Memory B cell (primary cell): Measurements from ENCODE around the gene DDX27.
A peak's percentile ranks its signal among the peaks of the same experiment; 100 is the strongest.

Source experiments
- ATAC-seq: fragments of 150-1000 bp; cut with Tn5 transposase; 2 replicates; pipeline ENCODE4 v1.10.0; 2021; ENCODE audit warnings: low read depth, mild to moderate bottlenecking, moderate library complexity
- DNase-seq, 2 donors: peaks; one replicate each; pipeline ENCODE4 v3.0.0; 2022; ENCODE audit warnings: low spot score in 2 of 2
- H3K27ac Mint-ChIP-seq: one replicate; pipeline ENCODE4 v1.8.0; 2022; ENCODE audit warnings: mild to moderate bottlenecking, moderate library complexity, mixed read lengths
- H3K27me3 Mint-ChIP-seq: one replicate; pipeline ENCODE4 v1.8.0; 2022; ENCODE audit warnings: mixed read lengths
- H3K36me3 Mint-ChIP-seq: one replicate; pipeline ENCODE4 v1.8.0; 2022; ENCODE audit warnings: mild to moderate bottlenecking, mixed read lengths
- H3K4me1 Mint-ChIP-seq: one replicate; pipeline ENCODE4 v1.8.0; 2022; ENCODE audit warnings: mixed read lengths
- H3K4me3 Mint-ChIP-seq: one replicate; pipeline ENCODE4 v1.8.0; 2022; ENCODE audit warnings: mild to moderate bottlenecking, moderate library complexity, mixed read lengths
- H3K9me3 Mint-ChIP-seq: one replicate; pipeline ENCODE4 v1.8.0; 2022; ENCODE audit warnings: mixed read lengths

Gene DDX27

GRCh38 chr20:49281059-49281912, 62.1 kb downstream of the DDX27 start:
- DNase-seq, result peak in 1 of 2 donors; percentile 42

GRCh38 chr20:49281913-49282467, 62.8 kb downstream of the DDX27 start:
- Mint-ChIP-seq H3K9me3 (peaks cover 26% of the 10 kb centered on the region), H3K36me3 (peaks cover 74% of the 10 kb centered on the region), H3K4me1 (peaks cover 46% of the 10 kb centered on the region), H3K27me3 (no peaks in the 10 kb centered on the region), H3K27ac (peak overlapping the region; percentile 97), H3K4me3 (peak overlapping the region; percentile 39)
- ATAC-seq (no peak), DNase-seq (no peak)

More at GRCh38 chr20:49281059-49281912, 62.1 kb downstream of the DDX27 start:
- no peaks in the 10 kb centered on the region for H3K27me3 Mint-ChIP-seq
- peaks cover 67% of the 10 kb centered on the region for H3K36me3 Mint-ChIP-seq
- peaks cover 53% of the 10 kb centered on the region for H3K4me1 Mint-ChIP-seq
- peak overlapping the region; percentile 39 for H3K4me3 Mint-ChIP-seq
- peaks cover 25% of the 10 kb centered on the region for H3K9me3 Mint-ChIP-seq
- no peak for ATAC-seq
- H3K27ac Mint-ChIP-seq, result peak overlapping the region; percentile 97

- Mint-ChIP-seq H3K4me3 (peak overlapping the region; percentile 60), H3K27me3 (no peaks in the 10 kb centered on the region), H3K4me1 (peaks cover 41% of the 10 kb centered on the region), H3K27ac (peak overlapping the region; percentile 97), H3K36me3 (peaks cover 81% of the 10 kb centered on the region), H3K9me3 (peaks cover 30% of the 10 kb centered on the region)
- no peak for DNase-seq
- no peak for ATAC-seq
Observed at GRCh38 chr20:49282584-49283171, 63.5 kb downstream of the DDX27 start.

DNA sequence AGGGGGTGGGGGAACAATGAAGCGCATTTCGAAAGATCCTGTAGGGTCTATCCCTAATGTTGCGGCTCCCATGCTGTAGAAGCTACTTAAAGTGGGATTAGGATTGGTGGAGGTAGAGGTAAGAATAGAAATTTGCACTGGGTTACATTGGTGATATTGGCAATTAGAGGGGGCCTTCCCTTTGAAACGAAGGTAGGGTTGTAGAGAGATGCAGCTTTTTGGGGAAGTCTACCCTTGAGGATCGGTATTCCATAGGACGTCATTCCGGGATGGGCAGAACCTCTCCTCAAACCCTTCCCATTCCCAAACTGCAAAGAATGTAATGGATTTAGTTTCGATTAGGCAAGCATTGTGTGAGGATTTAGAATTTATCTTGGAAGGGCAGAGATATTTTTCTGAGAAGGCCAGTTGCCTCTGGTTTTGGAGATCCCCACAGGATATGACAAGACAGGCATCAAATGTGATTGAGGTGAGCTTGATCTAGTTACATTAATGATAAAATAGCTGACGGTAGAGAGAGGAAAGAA, 64.0 kb downstream of the DDX27 start:
- Mint-ChIP-seq H3K27ac (peak overlapping the region; percentile 97), H3K9me3 (peaks cover 30% of the 10 kb centered on the region), H3K27me3 (no peaks in the 10 kb centered on the region), H3K36me3 (peaks cover 86% of the 10 kb centered on the region), H3K4me1 (peaks cover 41% of the 10 kb centered on the region), H3K4me3 (peak overlapping the region; percentile 60)
- DNase-seq (no peak), ATAC-seq (no peak)

- Mint-ChIP-seq H3K4me1 (peaks cover 41% of the 10 kb centered on the region), H3K27me3 (no peaks in the 10 kb centered on the region), H3K27ac (peak overlapping the region; percentile 97), H3K9me3 (peaks cover 30% of the 10 kb centered on the region), H3K36me3 (peaks cover 94% of the 10 kb centered on the region), H3K4me3 (peak overlapping the region; percentile 45)
- DNase-seq (no peak), ATAC-seq (no peak)
Observed at GRCh38 chr20:49283703-49284625, 64.7 kb downstream of the DDX27 start.

DNA sequence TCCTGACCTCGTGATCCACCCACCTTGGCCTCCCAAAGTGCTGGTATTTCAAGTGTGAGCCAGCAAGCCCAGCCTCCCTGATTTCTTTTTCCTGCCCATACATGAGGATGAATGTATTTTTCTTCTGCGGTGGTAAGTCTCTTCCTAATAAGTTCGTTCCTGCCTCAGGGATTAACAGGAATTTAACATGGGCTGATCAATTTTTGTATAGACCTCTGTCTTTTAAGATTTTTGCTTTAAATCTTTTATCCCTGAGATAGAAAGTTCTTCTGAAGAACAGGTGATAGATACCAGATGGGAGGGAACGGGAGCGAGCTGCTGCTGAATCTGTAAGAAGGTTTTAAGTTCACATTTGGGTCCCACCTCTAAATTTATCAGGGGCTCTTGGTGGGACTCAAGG, 65.6 kb downstream of the DDX27 start:
- DNase-seq (no peak), ATAC-seq (no peak)
- peaks cover 95% of the 10 kb centered on the region for H3K36me3 Mint-ChIP-seq
- H3K4me3 Mint-ChIP-seq, result no peak overlapping the region
- peaks cover 43% of the 10 kb centered on the region for H3K4me1 Mint-ChIP-seq
- no peaks in the 10 kb centered on the region for H3K27me3 Mint-ChIP-seq
- peaks cover 30% of the 10 kb centered on the region for H3K9me3 Mint-ChIP-seq
- peak overlapping the region; percentile 75 for H3K27ac Mint-ChIP-seq

- peak overlapping the region; percentile 75 for H3K27ac Mint-ChIP-seq
- no peaks in the 10 kb centered on the region for H3K27me3 Mint-ChIP-seq
- peaks cover 95% of the 10 kb centered on the region for H3K36me3 Mint-ChIP-seq
- H3K4me3 Mint-ChIP-seq, result peak overlapping the region; percentile 16
- peaks cover 28% of the 10 kb centered on the region for H3K9me3 Mint-ChIP-seq
- ATAC-seq (no peak), DNase-seq (no peak)
- peaks cover 43% of the 10 kb centered on the region for H3K4me1 Mint-ChIP-seq
Observed at GRCh38 chr20:49285233-49285668, 66.0 kb downstream of the DDX27 start.

DNA sequence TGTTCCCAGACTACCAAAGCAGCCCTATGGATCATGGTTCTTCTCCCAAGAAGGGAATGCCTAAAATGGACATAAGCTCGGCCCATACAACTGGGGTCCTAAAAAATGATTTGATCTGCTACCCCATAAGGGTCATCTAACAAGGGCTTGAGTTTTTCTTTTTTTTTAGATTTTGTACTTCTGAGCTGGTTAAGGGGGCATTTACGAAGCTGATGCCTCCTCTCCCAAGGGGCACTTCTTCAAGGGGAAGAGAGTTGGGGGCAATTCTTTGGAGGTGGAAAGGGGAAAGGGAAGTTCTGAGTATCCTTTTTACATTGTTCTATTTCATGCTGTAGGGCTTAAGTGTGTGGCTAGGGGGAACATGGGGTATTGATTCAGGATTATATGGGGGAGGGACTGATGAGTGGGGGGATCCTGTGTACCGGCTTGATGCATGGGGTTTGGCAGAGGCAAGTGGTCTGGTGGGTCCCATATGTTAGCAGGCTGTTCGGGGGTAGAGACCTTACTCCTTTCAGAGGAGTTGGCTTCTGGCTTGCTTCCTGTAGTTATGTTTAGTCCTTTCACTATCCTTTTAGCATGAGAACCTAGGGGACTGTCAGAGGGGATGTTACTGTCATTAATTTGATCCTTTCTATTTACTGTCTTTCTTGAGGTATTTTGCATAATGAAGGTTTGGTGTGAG, 66.7 kb downstream of the DDX27 start:
- ATAC-seq, result no peak
- peaks cover 95% of the 10 kb centered on the region for H3K36me3 Mint-ChIP-seq
- H3K9me3 Mint-ChIP-seq, result peaks cover 27% of the 10 kb centered on the region
- H3K4me1 Mint-ChIP-seq, result peaks cover 41% of the 10 kb centered on the region
- H3K4me3 Mint-ChIP-seq, result no peak overlapping the region
- peak overlapping the region; percentile 75 for H3K27ac Mint-ChIP-seq
- no peaks in the 10 kb centered on the region for H3K27me3 Mint-ChIP-seq
- no peak for DNase-seq

DNA sequence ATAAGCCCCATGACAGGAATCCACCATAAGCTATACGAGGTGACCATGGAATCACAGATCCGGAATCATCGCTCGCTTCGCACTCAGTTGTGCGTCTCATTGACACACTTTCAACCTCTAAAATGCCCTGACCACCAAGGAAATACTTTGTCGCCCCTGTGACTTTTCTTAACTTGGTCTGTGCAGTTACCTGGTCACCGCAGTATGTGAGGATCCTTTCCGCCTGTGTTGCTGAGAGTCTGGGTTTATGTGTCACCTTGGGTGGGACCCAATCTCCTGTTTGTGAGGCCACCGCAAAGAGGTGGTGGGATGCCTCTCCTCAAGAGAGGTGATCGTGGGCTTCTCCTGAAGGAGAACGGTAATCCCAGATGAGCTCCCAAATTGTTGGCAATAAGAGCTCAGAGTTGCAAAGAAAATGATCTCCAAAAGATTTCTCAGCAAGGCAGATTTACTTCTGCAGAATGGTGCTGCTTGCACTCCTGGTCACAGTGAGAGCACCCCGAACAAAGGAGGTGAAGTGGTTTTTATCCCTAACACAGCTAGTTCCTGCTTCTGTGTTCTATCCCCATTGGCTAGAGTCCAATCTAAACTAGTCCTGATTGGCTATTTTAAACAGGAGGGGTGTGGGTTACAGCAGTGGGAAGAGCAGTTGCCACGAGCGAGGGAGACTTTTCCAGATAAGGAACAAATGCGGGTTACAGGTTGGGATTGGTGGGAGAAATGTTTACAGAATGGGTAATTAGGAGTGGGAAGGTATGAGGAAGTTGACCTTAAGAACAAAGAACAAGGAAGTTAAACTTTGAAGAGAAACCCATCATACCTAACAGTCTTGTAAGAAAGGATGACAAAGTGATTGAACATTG, 67.7 kb downstream of the DDX27 start:
- H3K27me3 Mint-ChIP-seq, result no peaks in the 10 kb centered on the region
- peaks cover 88% of the 10 kb centered on the region for H3K36me3 Mint-ChIP-seq
- peaks cover 27% of the 10 kb centered on the region for H3K9me3 Mint-ChIP-seq
- no peak for ATAC-seq
- H3K4me1 Mint-ChIP-seq, result peaks cover 38% of the 10 kb centered on the region
- no peak overlapping the region for H3K27ac Mint-ChIP-seq
- H3K4me3 Mint-ChIP-seq, result no peak overlapping the region
- no peak for DNase-seq

GRCh38 chr20:49287555-49288249, 68.5 kb downstream of the DDX27 start:
- Mint-ChIP-seq H3K27ac (no peak overlapping the region), H3K27me3 (no peaks in the 10 kb centered on the region), H3K4me3 (no peak overlapping the region), H3K9me3 (peaks cover 23% of the 10 kb centered on the region), H3K36me3 (peaks cover 85% of the 10 kb centered on the region), H3K4me1 (peaks cover 30% of the 10 kb centered on the region)
- ATAC-seq (no peak), DNase-seq (no peak)

GRCh38 chr20:49288250-49288751, 69.1 kb downstream of the DDX27 start:
- H3K9me3 Mint-ChIP-seq, result peaks cover 20% of the 10 kb centered on the region
- H3K4me3 Mint-ChIP-seq, result no peak overlapping the region
- no peak for ATAC-seq
- DNase-seq, result no peak
- H3K4me1 Mint-ChIP-seq, result peaks cover 25% of the 10 kb centered on the region
- H3K27me3 Mint-ChIP-seq, result no peaks in the 10 kb centered on the region
- H3K36me3 Mint-ChIP-seq, result peaks cover 82% of the 10 kb centered on the region
- H3K27ac Mint-ChIP-seq, result no peak overlapping the region
